GM18526 (cell line): Measurements from ENCODE around the gene CAPN9.

Experiments used
- POLR2A ChIP-seq: IDR thresholded peaks from 3 replicates; pipeline ENCODE4 v1.6.1; 2011; ENCODE audit not compliant: insufficient read length; ENCODE audit errors: extremely low read depth

CAPN9 gene

DNA sequence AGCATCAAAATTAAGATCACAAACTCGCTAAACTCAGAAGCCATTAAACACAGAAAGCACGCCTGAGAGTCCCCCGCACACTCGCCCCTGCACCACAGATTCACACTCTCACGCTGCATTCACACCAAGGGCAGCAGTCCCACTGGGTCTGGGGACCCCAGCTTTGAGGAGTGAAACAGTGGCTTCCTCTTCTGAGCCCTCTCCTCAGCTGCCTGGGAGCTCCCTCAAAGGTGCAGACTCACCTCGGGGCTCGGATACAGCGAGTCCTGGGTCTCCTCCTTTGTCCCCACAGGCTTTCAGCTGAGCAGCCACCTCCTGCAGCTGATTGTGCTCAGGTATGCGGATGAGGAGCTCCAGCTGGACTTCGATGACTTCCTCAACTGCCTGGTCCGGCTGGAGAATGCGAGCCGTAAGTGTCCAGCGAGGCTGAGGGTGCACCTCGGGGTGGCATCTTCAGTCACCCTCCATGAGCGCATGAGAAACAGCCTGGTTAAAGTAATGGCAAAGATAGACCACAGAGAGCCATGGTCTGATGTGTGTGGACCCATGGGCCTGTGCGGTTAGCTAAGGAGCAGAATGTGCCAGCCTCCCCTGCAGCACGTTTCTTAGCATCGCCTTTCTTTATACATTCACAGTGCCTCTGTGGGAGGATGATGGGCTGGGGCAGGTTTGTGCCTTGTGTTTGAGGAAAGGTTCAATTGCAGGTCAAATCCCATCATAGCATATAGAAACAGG lies 47.9 kb downstream of the CAPN9 start:
- no peak for TF ChIP-seq POLR2A

DNA sequence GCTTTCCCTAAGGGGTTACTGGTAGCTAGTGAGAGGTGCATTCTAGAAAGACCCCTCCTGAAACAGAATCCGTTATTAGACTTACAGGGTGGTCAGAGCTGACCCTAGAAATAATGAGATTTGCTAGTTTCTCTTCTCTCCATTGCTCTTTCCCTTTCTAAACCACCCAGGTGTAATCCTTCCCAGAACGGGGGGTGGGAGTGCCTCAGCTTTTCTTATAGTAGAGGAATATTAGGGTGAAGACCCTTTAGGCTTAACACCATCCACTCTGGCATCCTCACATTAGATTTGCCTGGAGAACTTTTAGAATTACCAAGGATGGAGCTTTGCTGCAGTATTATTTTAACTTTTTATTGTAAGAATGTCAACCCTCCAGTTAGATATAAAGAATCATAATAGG lies 49.4 kb downstream of the CAPN9 start:
- no peak for TF ChIP-seq POLR2A

DNA sequence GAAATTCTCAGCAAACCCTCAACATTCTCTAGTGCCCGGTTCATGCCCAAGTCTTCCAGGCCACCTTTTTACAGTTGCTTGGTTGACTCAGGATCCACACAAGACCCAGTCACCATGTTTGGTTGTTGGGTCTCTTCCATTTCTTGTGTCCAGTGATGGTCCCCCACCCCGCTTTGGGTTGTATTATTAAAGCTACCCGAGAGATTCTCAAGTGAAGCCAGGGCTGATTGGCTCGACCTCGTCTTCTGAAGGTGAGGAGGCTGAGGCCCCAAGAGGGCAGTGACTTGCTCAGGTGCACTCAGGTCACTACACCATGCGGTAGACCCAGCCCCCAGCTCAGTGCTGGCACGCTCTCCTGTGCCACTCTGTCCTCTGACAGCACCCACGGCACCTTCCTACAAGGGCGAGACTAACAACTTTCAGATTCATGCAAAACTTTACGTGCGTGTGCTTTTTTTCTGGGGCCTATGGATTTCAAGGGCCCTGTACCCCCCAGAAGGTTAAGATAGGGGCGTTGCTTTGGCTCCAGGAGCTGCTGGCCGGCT lies 50.3 kb downstream of the CAPN9 start:
- no peak for TF ChIP-seq POLR2A

DNA sequence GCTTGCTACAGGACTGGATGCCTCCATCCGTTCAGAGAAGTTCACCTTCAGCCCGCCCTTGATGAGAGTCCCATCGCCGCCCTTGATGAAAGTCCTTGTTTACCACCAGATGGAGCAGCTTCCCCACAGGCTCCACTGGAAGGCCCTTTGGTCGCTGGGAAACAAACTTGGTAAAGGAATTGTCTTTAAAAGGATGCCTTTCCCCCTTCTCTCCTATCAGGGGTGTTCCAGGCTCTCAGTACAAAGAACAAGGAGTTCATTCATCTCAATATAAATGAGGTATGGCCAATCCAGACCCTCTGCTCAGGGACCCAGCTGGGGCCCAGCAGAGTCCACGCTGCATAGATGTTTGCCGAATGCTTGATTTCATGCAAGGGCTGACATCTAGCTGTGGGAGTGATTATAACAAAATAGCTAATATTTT lies 50.8 kb downstream of the CAPN9 start:
- no peak for TF ChIP-seq POLR2A

DNA sequence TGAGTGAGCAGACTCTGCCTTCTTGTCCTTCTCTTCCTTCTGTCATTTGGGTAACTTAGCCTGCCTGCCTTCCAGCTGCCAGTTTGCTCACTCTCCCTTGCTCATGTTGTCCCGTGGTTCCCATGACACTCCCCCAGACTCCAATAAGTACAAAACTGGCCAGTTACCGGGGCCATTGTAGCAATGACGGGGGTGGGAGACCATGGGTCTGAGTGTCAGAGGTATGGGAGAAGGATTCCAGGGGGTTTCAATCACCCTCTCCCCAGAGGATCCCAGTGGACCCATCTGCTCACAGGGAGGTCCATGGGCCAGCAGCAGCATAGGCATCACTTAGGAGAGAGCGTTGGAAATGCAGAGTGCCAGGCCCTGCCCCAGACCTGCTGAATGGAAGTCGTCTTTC lies 51.3 kb downstream of the CAPN9 start:
- TF ChIP-seq POLR2A = no peak

DNA sequence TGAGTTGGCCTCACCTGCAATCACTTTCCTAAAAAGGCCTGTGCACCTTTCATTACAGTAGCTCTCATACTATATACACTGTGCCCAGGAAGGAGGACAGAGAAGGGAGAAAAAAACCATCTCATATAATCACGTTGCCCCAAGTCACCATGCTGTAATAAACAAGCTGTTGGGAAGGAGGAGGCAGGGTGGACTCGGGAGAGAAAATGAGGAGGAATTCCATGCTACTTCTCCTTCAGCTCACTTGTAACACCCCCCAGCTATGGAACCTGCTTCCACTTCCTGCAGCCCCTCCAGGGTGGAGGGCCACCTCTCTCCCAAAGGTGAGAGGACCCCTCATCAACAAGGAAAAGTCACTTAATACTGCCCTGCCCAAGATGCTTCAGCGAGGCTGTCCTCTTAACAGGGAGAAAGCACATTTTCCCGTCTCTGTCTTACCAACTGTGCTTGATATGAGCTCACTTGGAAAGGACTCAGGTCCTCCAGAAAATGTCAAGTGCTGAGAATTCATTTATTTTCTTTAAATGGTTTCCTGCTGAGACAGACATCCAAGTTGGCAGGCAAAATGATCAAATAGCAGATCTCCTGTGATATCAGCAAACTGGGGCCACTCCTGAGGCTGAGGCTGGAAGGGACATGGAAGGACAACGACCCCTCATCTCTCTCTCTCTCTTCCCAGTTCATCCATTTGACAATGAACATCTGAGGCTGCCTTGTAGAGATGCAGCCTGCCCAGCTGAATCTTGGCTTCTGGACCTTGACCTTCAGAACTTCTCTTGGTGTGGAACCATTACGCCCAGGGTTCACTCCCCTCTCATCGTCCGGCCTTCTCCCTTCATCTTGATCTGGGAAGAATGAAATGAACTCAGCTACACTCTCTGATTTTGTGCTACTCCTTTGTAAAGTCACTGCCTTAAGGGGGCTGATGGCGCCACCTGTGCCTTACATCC lies 54.0 kb downstream of the CAPN9 start:
- no peak for TF ChIP-seq POLR2A

DNA sequence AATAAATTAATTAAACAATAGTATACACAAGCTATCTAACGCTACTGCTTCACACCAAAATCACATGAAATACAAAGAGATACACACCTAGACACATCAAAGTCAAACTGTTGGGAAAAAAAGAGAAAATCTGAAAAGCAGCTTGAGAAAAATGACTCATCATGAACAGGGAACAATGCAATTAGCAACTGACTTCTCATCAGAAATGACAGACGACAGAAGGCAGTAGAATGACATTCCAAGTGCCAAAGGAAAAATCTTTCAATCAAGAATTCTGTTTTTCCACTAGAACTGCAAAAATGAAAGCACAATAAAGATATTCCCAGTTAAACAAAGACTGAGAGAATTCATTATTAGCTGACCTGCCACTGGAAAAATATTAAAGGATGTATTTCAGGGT lies 57.2 kb downstream of the CAPN9 start:
- TF ChIP-seq POLR2A = no peak

DNA sequence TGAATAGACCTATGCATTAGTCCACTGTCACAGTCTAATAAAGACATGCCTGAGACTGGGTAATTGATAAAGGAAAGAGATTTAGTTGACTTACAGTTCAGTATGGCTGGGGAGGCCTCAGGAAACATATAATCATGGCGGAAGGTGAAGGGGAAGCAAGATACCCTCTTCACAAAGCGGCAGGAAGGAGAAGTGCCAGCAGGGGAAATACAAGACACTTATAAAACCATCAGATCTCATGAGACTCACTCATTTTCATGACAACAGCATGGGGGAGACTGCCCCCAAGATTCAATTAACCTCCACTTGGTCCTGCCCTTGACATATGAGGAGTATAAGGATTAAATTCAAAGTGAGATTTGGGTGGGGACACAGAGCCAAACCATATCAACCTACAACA lies 59.4 kb downstream of the CAPN9 start:
- no peak for TF ChIP-seq POLR2A

DNA sequence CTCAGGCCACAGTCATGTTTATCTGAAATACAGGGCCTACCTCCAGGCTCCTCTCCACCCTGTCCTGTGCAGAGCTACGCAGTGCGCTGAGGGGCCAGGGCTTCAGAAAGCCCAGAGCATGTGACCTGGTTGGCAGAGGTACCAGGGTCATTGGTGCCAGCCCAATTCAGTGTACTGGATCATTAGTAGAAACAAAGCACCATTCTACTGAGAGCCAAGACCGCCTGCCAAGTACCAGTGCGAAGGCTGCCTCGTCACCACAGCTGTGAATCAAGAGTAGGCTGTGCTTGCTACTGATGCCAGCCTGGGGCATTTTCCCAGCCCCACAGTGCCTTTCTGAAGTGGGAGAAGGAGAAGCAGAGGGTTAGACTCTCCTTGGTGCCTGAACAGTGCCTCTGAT lies 59.8 kb downstream of the CAPN9 start:
- no peak for TF ChIP-seq POLR2A

DNA sequence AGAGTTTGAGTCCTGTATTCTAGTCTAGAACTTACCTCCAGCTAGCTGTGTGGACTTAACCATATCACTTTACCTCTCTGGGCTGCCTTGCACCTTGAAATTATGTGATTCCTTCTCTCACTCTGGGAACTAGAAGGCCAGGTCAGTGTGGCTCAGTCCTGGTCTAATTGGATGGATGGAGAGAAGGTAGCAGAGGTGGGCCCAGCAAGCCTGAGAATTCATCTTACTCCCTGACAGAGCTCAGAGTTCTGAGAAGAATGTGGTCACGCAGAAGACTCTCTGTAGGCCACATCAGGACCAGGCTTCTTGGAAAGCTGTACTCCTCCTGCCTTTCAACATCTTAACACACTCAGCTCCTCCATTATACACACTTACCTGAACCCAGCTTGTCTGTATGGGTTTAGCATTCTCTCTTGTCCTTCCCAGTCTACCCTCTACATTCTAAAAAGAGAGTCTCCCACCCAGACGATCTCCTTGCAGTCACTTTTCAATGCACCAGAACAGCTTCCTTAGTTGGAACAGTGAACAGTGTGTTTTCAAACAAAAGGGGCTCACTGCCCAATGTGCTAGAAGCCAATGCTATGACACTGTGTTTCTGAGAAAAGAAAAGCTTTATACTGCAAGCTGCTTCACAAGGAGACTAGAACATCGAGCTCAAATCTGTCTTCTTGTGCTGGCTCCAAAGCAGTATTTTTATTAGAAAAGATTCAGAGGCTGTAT lies 60.5 kb downstream of the CAPN9 start:
- TF ChIP-seq POLR2A = no peak

DNA sequence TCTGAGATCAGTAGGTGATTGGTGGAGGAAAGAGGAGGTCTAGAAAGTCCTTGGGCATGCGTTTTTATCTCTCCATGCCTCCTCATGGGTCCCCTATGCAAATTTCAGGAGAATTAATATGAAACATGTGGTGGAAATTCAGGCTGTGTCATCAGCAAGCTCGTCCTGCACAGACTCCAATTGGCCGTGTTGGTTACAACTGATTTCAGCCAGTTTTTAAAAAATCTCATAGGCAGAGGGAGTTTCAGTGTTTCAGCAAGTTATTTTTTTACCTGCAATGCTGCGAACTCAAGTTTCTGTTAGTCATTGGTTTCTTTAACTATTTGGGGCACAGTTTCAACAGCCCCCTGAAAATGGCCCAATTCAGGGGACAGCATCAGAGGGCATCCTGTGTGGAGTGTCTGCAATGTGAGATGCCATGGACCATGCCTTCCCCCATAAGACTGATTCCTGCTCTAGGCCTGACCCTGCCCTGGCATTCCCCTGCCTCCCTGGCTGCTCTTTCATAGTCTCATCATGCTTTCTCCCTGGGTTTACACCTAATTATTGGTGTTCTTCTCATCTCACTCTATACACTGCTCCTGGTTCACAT lies 61.2 kb downstream of the CAPN9 start:
- TF ChIP-seq POLR2A = no peak

DNA sequence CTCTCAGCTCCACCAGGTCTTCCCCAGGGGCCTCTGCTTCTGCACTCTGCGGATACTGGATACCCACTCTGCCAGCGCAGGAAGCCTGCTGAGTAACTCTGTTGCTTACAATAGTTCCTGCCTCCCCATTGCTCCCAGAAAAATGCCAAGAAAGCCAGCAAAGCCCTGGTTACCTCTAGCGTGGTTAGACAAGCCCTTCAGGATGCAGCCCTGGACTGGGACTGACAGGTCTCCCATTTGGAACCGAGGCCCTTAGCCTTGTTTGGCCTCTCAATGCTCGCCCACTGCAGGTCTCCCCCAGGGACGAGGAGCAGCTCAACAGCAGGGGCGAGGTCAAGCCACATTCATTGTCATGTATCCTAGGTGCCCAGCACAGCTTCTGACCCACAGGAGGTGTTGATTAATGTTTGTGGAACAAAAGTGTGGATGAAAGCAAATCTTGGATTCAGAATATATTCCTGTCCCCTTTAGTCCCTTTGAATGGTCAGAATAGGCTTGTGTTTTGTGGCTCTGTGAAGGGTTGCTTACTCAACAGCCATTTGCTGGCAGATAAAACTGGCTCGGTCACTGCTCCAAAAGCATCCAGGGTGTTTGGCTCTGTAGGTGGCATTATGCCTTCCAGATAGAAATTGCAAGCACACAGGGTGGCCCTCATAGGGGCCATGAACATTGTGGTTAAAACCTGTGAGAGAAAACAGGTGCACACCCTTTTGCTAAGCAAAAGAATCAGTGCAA lies 62.2 kb downstream of the CAPN9 start:
- no peak for TF ChIP-seq POLR2A

DNA sequence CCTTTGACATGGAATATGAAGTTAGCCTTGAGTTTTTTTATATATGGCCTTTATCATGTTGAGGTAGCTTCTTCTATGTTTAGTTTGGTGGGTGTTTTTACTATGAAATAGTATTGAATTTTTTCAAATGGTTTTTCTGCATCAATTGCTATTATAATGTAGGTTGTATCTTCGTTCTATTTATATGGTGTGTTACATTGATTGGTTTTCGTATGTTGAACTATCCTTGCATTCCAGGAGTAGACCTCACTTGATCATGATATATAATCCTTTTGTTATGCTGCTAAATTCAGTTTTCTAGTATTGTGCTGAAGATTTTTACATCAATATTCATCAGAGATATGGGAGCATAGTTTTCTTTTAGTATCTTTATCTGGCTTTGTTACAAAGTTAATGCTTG lies 65.4 kb downstream of the CAPN9 start:
- no peak for TF ChIP-seq POLR2A

DNA sequence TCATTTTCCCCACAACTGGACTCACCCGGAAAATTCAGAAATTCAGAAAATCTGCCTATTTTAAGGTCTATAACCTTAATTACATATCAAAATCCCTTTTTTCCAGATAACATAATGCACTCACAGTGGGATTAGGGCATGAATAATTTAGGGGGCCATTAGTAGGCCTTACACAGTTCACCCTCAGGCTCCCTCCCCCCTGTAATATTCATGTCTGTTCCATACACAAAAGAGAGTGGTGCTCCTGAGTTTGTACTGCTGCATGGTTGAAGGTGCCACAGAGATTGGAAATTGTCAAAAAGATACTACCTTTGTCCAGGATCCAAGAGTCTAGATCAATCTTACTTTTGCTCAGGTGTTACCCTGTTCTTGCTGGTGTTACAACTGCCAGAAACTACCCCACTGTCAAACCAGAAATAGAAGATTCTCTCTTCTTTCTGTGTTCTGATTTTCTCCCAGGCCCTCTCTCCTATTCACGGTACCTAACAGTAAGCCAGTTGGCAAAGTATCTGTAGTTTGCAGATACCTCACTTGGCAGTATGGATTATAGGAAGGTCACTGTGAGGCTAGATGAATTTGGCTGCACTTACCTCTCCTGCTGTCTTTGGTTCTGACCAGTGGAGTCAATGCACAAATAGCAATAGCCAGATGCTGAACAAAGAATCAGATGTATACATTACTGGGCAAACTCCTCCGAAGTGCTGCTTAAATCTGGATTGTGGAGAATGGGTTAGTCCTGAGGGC lies 67.9 kb downstream of the CAPN9 start:
- no peak for TF ChIP-seq POLR2A
